ENCODE data around the gene HOXA13.

DNA sequence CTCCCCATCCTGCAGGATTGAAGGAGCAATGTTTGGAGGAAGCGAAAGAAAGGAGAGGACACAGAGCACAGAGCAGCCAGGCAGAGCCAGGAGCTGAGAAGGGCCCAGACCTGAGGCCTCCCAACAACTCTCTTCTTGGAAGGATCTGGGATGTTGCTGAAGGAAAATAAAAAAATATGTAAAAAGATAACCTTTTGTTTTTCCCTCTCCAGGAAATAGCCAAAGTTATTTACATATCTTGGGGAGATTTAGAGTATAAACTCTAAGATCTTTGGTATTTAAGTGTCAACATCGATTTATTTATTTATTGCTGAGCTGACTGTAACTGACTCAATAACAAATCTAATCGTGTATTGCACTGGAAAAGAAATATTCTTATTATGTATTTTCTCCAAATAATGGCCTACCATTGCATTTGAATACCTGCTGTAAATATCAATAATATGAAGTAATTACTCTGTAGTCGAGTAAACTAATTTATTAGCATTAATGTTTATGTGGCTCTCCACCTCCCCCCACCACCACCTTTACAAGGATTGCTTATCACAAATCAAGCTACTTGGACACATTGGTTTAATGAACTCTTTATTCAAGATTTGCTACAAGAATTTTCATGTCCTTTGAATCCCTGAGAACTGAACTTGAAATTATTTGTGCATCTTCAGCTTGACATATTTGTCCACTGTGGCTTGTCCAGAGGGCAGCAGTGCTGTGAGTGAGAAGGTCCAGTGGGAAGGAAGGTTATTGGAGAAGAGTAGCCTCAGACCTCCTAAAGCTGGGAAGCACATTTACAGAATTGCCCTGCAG, 13.0 kb downstream of the HOXA13 start:
- TF ChIP-seq, protein P1, sequence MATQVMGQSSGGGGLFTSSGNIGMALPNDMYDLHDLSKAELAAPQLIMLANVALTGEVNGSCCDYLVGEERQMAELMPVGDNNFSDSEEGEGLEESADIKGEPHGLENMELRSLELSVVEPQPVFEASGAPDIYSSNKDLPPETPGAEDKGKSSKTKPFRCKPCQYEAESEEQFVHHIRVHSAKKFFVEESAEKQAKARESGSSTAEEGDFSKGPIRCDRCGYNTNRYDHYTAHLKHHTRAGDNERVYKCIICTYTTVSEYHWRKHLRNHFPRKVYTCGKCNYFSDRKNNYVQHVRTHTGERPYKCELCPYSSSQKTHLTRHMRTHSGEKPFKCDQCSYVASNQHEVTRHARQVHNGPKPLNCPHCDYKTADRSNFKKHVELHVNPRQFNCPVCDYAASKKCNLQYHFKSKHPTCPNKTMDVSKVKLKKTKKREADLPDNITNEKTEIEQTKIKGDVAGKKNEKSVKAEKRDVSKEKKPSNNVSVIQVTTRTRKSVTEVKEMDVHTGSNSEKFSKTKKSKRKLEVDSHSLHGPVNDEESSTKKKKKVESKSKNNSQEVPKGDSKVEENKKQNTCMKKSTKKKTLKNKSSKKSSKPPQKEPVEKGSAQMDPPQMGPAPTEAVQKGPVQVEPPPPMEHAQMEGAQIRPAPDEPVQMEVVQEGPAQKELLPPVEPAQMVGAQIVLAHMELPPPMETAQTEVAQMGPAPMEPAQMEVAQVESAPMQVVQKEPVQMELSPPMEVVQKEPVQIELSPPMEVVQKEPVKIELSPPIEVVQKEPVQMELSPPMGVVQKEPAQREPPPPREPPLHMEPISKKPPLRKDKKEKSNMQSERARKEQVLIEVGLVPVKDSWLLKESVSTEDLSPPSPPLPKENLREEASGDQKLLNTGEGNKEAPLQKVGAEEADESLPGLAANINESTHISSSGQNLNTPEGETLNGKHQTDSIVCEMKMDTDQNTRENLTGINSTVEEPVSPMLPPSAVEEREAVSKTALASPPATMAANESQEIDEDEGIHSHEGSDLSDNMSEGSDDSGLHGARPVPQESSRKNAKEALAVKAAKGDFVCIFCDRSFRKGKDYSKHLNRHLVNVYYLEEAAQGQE (IDR thresholded peaks at IDR 0.05; ENCODE audit: unreplicated experiment): no peak
- TF ChIP-seq POLR2AphosphoS5 (IDR thresholded peaks at IDR 0.05; ENCODE audit: low read depth) (no peak), NANOG (IDR thresholded peaks at IDR 0.05; ENCODE audit: borderline replicate concordance) (no peak), EZH2 (IDR thresholded peaks at IDR 0.05; ENCODE audit: low read depth, unreplicated experiment) (peak; percentile 80), CREB1 (CRISPR knock-in tag; IDR thresholded peaks at IDR 0.05; ENCODE audit: low read depth) (no peak), EZH2phosphoT487 (IDR thresholded peaks at IDR 0.05; ENCODE audit: unreplicated experiment) (no peak), JUNB (IDR thresholded peaks at IDR 0.05; ENCODE audit: unreplicated experiment) (no peak)
- TF ChIP-seq, protein P2, sequence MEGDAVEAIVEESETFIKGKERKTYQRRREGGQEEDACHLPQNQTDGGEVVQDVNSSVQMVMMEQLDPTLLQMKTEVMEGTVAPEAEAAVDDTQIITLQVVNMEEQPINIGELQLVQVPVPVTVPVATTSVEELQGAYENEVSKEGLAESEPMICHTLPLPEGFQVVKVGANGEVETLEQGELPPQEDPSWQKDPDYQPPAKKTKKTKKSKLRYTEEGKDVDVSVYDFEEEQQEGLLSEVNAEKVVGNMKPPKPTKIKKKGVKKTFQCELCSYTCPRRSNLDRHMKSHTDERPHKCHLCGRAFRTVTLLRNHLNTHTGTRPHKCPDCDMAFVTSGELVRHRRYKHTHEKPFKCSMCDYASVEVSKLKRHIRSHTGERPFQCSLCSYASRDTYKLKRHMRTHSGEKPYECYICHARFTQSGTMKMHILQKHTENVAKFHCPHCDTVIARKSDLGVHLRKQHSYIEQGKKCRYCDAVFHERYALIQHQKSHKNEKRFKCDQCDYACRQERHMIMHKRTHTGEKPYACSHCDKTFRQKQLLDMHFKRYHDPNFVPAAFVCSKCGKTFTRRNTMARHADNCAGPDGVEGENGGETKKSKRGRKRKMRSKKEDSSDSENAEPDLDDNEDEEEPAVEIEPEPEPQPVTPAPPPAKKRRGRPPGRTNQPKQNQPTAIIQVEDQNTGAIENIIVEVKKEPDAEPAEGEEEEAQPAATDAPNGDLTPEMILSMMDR (conservative IDR thresholded peaks at IDR 0.05; ENCODE audit: low read depth in 2 of 2): no peak
- TF ChIP-seq, protein P3, sequence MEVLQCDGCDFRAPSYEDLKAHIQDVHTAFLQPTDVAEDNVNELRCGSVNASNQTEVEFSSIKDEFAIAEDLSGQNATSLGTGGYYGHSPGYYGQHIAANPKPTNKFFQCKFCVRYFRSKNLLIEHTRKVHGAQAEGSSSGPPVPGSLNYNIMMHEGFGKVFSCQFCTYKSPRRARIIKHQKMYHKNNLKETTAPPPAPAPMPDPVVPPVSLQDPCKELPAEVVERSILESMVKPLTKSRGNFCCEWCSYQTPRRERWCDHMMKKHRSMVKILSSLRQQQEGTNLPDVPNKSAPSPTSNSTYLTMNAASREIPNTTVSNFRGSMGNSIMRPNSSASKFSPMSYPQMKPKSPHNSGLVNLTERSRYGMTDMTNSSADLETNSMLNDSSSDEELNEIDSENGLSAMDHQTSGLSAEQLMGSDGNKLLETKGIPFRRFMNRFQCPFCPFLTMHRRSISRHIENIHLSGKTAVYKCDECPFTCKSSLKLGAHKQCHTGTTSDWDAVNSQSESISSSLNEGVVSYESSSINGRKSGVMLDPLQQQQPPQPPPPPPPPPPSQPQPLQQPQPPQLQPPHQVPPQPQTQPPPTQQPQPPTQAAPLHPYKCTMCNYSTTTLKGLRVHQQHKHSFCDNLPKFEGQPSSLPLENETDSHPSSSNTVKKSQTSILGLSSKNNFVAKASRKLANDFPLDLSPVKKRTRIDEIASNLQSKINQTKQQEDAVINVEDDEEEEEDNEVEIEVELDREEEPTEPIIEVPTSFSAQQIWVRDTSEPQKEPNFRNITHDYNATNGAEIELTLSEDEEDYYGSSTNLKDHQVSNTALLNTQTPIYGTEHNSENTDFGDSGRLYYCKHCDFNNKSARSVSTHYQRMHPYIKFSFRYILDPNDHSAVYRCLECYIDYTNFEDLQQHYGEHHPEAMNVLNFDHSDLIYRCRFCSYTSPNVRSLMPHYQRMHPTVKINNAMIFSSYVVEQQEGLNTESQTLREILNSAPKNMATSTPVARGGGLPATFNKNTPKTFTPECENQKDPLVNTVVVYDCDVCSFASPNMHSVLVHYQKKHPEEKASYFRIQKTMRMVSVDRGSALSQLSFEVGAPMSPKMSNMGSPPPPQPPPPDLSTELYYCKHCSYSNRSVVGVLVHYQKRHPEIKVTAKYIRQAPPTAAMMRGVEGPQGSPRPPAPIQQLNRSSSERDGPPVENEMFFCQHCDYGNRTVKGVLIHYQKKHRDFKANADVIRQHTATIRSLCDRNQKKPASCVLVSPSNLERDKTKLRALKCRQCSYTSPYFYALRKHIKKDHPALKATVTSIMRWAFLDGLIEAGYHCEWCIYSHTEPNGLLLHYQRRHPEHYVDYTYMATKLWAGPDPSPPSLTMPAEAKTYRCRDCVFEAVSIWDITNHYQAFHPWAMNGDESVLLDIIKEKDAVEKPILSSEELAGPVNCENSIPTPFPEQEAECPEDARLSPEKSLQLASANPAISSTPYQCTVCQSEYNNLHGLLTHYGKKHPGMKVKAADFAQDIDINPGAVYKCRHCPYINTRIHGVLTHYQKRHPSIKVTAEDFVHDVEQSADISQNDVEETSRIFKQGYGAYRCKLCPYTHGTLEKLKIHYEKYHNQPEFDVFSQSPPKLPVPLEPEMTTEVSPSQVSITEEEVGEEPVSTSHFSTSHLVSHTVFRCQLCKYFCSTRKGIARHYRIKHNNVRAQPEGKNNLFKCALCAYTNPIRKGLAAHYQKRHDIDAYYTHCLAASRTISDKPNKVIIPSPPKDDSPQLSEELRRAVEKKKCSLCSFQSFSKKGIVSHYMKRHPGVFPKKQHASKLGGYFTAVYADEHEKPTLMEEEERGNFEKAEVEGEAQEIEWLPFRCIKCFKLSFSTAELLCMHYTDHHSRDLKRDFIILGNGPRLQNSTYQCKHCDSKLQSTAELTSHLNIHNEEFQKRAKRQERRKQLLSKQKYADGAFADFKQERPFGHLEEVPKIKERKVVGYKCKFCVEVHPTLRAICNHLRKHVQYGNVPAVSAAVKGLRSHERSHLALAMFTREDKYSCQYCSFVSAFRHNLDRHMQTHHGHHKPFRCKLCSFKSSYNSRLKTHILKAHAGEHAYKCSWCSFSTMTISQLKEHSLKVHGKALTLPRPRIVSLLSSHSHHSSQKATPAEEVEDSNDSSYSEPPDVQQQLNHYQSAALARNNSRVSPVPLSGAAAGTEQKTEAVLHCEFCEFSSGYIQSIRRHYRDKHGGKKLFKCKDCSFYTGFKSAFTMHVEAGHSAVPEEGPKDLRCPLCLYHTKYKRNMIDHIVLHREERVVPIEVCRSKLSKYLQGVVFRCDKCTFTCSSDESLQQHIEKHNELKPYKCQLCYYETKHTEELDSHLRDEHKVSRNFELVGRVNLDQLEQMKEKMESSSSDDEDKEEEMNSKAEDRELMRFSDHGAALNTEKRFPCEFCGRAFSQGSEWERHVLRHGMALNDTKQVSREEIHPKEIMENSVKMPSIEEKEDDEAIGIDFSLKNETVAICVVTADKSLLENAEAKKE (CRISPR knock-in tag; IDR thresholded peaks at IDR 0.05): no peak

All from GM23338 (cell line).